Choroid plexus epithelial cell (primary cell): ENCODE data around the gene GNAO1.

Experiments used
- DNase-seq: peaks from one replicate; pipeline ENCODE4 v3.0.0-alpha.2; 2010; ENCODE audit warnings: low read depth
- H3K4me3 ChIP-seq: 2 replicates; pipeline ENCODE4 v1.5.1; 2011; ENCODE audit warnings: low read depth, mild to moderate bottlenecking, control low read depth, low read length, moderate library complexity
- CTCF ChIP-seq: conservative IDR thresholded peaks from 2 replicates; pipeline ENCODE4 v1.5.1; 2011; ENCODE audit warnings: low read depth, mild to moderate bottlenecking, control low read depth, inconsistent platforms, low read length, moderate library complexity

Gene GNAO1

GRCh38 chr16:56191156-56191815 lies at the start of gene GNAO1:
Gene GNAO1 (plus strand): TSS chr16:56191489. CDS start chr16:56192236, 747 bp downstream.
- DNase-seq, result peak; percentile 37
- no peak for TF ChIP-seq CTCF
- H3K4me3 ChIP-seq, result peak within 1 kb of the TSS; percentile 48

GRCh38 chr16:56143666-56144065 lies 47.6 kb upstream of the GNAO1 start:
- TF ChIP-seq CTCF, result no peak
- no peak overlapping the region for H3K4me3 ChIP-seq
- DNase-seq, result no peak

- H3K4me3 ChIP-seq, result no peak overlapping the region
- no peak for TF ChIP-seq CTCF
- no peak for DNase-seq
Observed at GRCh38 chr16:56145369-56145768, 45.9 kb upstream of the GNAO1 start.

GRCh38 chr16:56151621-56152020 lies 39.7 kb upstream of the GNAO1 start:
- TF ChIP-seq CTCF, result no peak
- no peak overlapping the region for H3K4me3 ChIP-seq
- no peak for DNase-seq

- TF ChIP-seq CTCF, result no peak
- no peak overlapping the region for H3K4me3 ChIP-seq
- DNase-seq, result no peak
Observed at GRCh38 chr16:56161658-56162057, 29.6 kb upstream of the GNAO1 start.

- H3K4me3 ChIP-seq, result no peak overlapping the region
- no peak for DNase-seq
- TF ChIP-seq CTCF, result no peak
Observed at GRCh38 chr16:56163089-56163488, 28.2 kb upstream of the GNAO1 start.

- no peak for DNase-seq
- no peak overlapping the region for H3K4me3 ChIP-seq
- no peak for TF ChIP-seq CTCF
Observed at GRCh38 chr16:56163938-56164337, 27.4 kb upstream of the GNAO1 start.
